Fibroblast of skin of right biceps (primary cell): Measurements from ENCODE around the gene DDRGK1.

ENCODE experiments used
- DNase-seq: peaks from one replicate; pipeline ENCODE4 v3.0.0-alpha.2; 2013

DDRGK1 gene

GRCh38 chr20:3204124-3204794 is at the start of gene DDRGK1:
Gene DDRGK1, minus strand, starts transcription at chr20:3204682. Its CDS starts 55 bp downstream, at chr20:3204627.
- peak; percentile 80 for DNase-seq

- DNase-seq, result no peak
Observed at GRCh38 chr20:3251806-3252205, 47.3 kb upstream of the DDRGK1 start.

GRCh38 chr20:3250091-3250504 is 45.6 kb upstream of the DDRGK1 start:
- DNase-seq, result peak; percentile 17

GRCh38 chr20:3248993-3249347 is 44.5 kb upstream of the DDRGK1 start:
- DNase-seq, result no peak

GRCh38 chr20:3248167-3248992 is 43.9 kb upstream of the DDRGK1 start:
- peak; percentile 44 for DNase-seq

- DNase-seq, result no peak
Observed at GRCh38 chr20:3247638-3248037, 43.2 kb upstream of the DDRGK1 start.

GRCh38 chr20:3246682-3247081 is 42.2 kb upstream of the DDRGK1 start:
- DNase-seq, result no peak

- DNase-seq, result no peak
Observed at GRCh38 chr20:3245711-3246110, 41.2 kb upstream of the DDRGK1 start.

- DNase-seq, result no peak
Observed at GRCh38 chr20:3245156-3245555, 40.7 kb upstream of the DDRGK1 start.

- no peak for DNase-seq
Observed at GRCh38 chr20:3244613-3245012, 40.1 kb upstream of the DDRGK1 start.

- DNase-seq, result no peak
Observed at GRCh38 chr20:3243718-3244358, 39.4 kb upstream of the DDRGK1 start.

GRCh38 chr20:3242172-3242692 is 37.8 kb upstream of the DDRGK1 start:
- DNase-seq, result no peak

- DNase-seq, result no peak
Observed at GRCh38 chr20:3240776-3241363, 36.4 kb upstream of the DDRGK1 start.

GRCh38 chr20:3239867-3240775 is 35.6 kb upstream of the DDRGK1 start:
- no peak for DNase-seq

GRCh38 chr20:3239026-3239866 is 34.8 kb upstream of the DDRGK1 start, which contains the start of gene SLC4A11:
Gene SLC4A11, minus strand, starts transcription at chr20:3239190. Its CDS starts 53 bp downstream, at chr20:3239137.
- DNase-seq, result peak; percentile 43

GRCh38 chr20:3238616-3239025 is 34.1 kb upstream of the DDRGK1 start:
- DNase-seq, result no peak

- DNase-seq, result no peak
Observed at GRCh38 chr20:3237958-3238615, 33.6 kb upstream of the DDRGK1 start.

GRCh38 chr20:3237011-3237957 is 32.8 kb upstream of the DDRGK1 start:
- DNase-seq, result no peak

- peak; percentile 26 for DNase-seq
Observed at GRCh38 chr20:3235666-3236324, 31.3 kb upstream of the DDRGK1 start.
